ENCODE results near the gene FLRT1.

GRCh38 chr11:64014356-64014755, 21.4 kb upstream of the FLRT1 start:
- TF ChIP-seq, protein P1, sequence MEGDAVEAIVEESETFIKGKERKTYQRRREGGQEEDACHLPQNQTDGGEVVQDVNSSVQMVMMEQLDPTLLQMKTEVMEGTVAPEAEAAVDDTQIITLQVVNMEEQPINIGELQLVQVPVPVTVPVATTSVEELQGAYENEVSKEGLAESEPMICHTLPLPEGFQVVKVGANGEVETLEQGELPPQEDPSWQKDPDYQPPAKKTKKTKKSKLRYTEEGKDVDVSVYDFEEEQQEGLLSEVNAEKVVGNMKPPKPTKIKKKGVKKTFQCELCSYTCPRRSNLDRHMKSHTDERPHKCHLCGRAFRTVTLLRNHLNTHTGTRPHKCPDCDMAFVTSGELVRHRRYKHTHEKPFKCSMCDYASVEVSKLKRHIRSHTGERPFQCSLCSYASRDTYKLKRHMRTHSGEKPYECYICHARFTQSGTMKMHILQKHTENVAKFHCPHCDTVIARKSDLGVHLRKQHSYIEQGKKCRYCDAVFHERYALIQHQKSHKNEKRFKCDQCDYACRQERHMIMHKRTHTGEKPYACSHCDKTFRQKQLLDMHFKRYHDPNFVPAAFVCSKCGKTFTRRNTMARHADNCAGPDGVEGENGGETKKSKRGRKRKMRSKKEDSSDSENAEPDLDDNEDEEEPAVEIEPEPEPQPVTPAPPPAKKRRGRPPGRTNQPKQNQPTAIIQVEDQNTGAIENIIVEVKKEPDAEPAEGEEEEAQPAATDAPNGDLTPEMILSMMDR (IDR thresholded peaks at IDR 0.05) = no peak
- no peak for TF ChIP-seq POLR2A (IDR thresholded peaks at IDR 0.05)
